GDM1 (cell line): ENCODE measurements around the gene TUBGCP4.
A peak's percentile ranks its signal among the peaks of the same experiment; 100 is the strongest.

Source experiments
- DNase-seq: peaks from one replicate; lab custom pipeline; 2025; lab: John Stamatoyannopoulos, UW

Gene TUBGCP4

GRCh38 chr15:43403616-43404015 lies 32.7 kb downstream of the TUBGCP4 start:
- DNase-seq, result no peak

GRCh38 chr15:43404130-43404529 lies 33.2 kb downstream of the TUBGCP4 start:
- no peak for DNase-seq

DNA sequence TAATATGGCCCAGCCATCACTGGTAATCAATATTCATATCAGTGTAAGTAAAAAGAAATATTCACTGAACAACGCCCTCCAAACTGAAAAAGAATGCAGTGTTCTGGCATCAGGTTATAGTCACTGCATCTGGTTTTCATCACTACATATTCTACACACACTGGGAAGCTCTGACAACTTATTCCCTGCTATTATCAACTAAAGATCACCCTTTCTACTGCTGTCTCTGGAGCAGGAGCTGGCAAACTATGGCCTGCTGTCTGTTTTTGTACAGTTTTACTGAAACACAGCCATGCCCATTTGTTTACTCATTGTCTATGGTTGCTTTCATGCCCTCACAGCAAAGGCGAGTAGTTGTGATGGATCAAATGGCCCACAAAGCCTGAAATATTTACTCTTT lies 35.3 kb downstream of the TUBGCP4 start:
- no peak for DNase-seq

GRCh38 chr15:43406808-43407207 lies 35.9 kb downstream of the TUBGCP4 start:
- no peak for DNase-seq

DNA sequence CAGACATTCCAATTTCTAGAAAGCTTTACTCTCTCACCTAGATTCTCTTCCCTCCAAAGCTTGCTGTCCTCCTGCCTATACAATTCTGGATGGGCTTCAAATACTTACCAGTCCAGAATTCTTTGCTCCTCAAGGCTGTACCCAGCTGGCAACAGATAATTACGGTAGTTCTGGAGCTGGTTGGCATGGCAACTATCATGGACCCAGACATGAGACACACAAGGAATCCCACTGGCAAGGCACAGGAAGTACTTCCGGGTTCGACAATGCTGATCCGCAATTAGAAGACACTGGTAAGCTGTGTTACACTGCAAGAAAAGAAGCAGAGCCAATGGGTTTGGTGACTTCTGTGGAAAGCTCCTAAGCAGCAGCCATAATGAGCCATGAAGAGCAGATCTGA lies 37.9 kb downstream of the TUBGCP4 start:
- DNase-seq, result no peak

GRCh38 chr15:43410572-43411214 lies 39.8 kb downstream of the TUBGCP4 start:
- DNase-seq, result no peak

GRCh38 chr15:43412096-43412495 lies 41.2 kb downstream of the TUBGCP4 start:
- no peak for DNase-seq

- DNase-seq, result no peak
Observed at GRCh38 chr15:43414196-43414595, 43.3 kb downstream of the TUBGCP4 start.

DNA sequence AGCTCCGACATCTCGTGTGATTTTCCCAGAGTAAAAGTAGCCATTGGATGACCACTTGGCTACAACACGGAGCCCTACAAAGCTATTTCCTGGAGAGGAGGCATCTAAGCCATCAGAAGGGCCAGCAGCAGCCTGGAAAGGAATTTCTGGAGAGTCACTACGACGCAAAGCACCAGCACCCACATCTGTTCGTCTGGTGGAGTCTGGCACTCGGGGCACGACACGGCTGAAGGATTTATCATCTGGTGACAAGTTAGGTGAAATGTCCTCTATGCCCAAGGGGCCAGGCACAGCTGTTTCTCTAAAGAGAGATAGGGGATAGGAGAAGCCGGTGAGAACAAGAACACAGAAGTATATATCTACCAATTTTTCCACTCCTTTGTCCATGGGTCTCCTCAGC lies 49.5 kb downstream of the TUBGCP4 start:
- no peak for DNase-seq

- no peak for DNase-seq
Observed at GRCh38 chr15:43420876-43421275, 50.0 kb downstream of the TUBGCP4 start.

- no peak for DNase-seq
Observed at GRCh38 chr15:43423793-43424192, 52.9 kb downstream of the TUBGCP4 start.

DNA sequence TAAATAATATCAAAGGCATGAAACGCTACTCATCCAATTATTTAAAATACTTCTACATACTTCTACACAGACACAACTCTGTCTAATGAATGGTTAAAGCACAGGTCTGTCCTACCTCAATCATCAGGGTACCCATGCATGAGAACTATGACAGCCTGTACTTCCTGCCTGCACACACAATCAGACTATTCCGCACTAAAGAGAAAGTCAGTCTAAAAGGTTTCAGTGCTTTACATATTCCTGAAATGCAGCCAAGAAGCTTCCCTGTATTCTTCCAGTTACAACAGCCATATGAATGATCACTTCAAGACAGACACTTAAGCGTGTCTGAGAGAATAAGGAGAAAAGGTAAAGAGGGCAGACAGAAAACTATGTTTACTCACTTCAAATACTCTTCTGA lies 58.8 kb downstream of the TUBGCP4 start:
- DNase-seq, result no peak

DNA sequence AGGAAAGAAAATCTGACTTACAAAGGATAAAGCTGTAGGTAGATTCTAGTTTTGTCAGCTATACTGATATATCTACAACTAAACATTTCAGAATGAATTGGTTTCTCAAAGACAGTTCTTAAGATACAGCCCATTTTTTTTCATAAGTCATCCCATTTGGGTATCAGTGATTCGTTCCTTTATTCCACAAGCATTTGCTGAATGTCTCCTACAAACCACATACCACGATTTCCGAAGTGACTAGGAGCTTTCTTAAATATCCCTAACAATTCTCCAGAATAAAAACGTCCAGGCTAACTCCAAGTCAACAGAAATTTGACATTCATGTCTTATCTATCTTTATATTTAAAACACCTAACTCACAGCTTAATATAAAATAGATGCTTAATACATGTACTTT lies 62.3 kb downstream of the TUBGCP4 start:
- no peak for DNase-seq

DNA sequence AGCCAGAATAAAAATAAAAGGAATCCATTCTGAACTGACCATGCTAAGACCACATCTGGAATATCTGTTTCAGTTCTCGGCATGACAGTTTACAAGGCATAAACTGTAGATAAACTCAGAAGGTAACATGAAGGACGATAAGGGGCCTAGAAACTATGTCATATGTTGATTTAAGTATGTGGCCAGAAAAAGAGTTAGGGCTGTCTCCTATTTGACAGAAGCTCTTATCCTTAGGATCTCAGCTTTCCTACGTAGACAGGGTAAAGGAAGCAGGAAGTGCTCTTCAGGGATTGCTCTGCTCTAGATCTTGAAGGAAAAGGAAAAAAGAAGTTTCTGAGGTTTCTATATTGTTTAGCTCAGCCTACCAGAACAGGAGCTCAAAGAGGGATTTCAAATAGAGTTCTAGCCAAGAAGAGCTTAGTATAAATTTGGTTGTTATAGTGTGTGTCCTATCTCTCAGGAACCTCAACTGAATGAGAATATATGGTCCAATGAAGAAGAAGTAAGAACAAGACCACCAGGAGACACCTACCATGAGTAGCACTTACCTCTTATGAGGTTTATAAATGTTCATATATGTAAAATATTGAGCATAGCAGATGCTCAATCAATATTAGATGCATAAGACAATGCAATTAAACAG lies 62.9 kb downstream of the TUBGCP4 start:
- DNase-seq, result no peak

DNA sequence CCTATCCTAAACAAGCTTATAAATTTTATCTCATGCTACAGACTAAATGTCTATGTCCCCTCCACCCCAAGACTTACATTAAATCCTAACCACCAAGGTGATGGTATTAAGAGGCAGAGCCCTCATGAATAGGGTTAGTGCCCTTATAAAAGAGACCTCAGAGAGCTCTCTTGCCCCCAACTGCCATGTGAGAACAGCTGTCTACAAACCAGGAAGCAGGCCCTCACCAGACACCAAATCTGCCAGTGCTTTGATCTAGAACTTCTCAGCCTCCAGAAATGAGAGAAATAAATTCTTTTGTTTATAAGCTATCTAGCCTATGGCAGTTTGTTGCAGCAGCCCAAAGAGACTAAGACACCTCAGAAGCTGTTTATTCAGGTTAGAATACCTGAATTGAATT lies 63.5 kb downstream of the TUBGCP4 start:
- no peak for DNase-seq

- no peak for DNase-seq
Observed at GRCh38 chr15:43436395-43436794, 65.5 kb downstream of the TUBGCP4 start.

GRCh38 chr15:43439268-43439667 lies 68.4 kb downstream of the TUBGCP4 start:
- DNase-seq, result no peak

DNA sequence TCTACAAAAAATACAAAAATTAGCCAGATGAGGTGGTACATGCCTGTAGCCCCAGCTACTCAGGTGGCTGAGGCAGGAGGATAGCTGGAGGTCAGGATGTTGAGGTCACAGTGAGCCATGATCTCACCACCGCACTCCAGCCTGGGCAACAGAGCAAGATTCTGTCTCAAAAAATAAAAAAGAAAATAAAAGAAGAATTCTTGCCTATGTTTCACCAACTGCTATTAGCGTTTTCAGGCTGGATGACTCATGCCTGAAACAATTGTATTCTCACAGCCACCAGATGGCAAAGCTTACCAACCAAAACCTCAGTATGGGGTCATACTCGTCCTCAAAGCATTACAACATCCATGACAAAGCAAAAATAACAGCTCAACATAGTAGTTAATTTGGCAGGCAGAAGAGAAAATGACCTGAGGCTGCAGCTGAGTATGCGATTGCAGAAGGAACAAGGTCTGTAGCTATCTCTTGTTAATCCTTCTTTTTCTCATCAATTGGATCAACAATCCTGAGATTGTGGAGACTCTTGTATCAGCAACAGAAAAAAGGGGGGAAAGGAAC lies 69.9 kb downstream of the TUBGCP4 start:
- DNase-seq, result peak; percentile 68

GRCh38 chr15:43441316-43441715 lies 70.4 kb downstream of the TUBGCP4 start:
- no peak for DNase-seq

DNA sequence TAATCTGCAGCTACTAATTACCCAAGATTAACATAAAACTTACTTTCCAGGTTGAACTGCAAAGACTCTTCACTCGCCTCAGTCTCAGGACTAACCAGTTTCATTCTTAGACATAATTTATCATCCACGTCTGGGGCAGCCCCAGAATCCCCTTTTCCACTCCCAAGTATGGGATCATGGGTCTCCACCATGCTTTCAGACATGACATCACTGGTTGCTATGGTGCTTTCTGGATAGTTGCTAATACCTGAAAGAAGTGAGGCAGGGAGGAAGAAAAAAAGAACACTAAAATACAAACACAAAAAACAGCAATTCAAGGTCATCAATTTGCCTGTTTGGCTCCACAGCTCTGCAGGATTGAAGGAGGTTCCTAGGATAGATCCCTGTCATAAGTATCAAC lies 75.4 kb downstream of the TUBGCP4 start:
- DNase-seq, result no peak

DNA sequence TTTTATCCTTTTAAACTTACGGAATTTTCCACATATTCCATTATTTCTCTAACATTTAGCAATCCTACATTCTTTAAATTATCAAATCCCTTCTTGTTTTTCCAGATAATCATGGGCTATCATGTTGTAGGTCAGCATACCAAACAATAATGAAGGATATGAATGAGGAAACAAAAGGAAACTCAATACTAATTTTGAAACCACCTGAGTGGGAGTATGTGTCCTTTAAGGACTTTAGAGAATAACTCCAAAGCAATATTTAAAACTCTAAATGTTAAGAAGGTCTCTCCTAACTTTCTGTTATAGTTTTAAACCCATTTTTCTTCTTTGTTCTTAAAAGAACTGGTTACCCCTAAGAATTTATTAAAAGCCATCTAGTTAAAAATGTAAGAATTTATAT lies 79.1 kb downstream of the TUBGCP4 start:
- no peak for DNase-seq
